Panc1 (cell line): ENCODE data around the gene PIN1. TPM values are rescaled to one million over a fixed set of nuclear protein-coding genes. Genes with fewer than 3 reads are reported as not detected.

Source experiments
- ATAC-seq: fragments of 200-7000 bp; cut with Tn5 transposase; 2 replicates; pipeline ENCODE4 v1.9.1; 2020; ENCODE audit warnings: mild to moderate bottlenecking, moderate library complexity
- BruUV-seq: library from RNA; stranded (reverse); fragments of 400-500 nt; replicated peaks from 2 replicates; lab custom pipeline; 2021; lab: Mats Ljungman, UMichigan
- CTCF ChIA-PET: fragments of 300-600 bp; sonication (Branson Sonifier 250); formaldehyde crosslinking; loops from one replicate; lab custom pipeline; 2022; ENCODE audit warnings: antibody characterized with exemption; lab: Charles Lee
- POLR2A ChIA-PET: fragments of 300-600 bp; sonication (Branson Sonifier 250); formaldehyde crosslinking; loops from one replicate; lab custom pipeline; 2022; ENCODE audit warnings: antibody characterized with exemption; lab: Charles Lee
- DNase-seq: peaks from one replicate; pipeline ENCODE4 v3.0.0-alpha.2; 2010; ENCODE audit warnings: low read depth, low spot score
- H3K27ac ChIP-seq: 2 replicates; pipeline ENCODE4 v1.5.1; 2011; ENCODE audit warnings: mild to moderate bottlenecking, low read length, inconsistent platforms
- H3K27me3 ChIP-seq: fragments of 200-500 bp; sonication (Bioruptor generic); 2 replicates; pipeline ENCODE4 v1.6.0; 2014; ENCODE audit warnings: low read length, inconsistent platforms; ENCODE audit not compliant: control insufficient read depth, insufficient read depth
- H3K36me3 ChIP-seq: fragments of 200-500 bp; sonication (Bioruptor generic); 2 replicates; pipeline ENCODE4 v1.5.1; 2014; ENCODE audit warnings: inconsistent platforms, mild to moderate bottlenecking, low read length, moderate library complexity; ENCODE audit not compliant: control insufficient read depth, insufficient read depth
- H3K4me1 ChIP-seq: 2 replicates; pipeline ENCODE4 v1.5.1; 2011; ENCODE audit warnings: inconsistent platforms, mild to moderate bottlenecking, low read length, moderate library complexity; ENCODE audit not compliant: control insufficient read depth, insufficient read depth
- H3K4me3 ChIP-seq, 2 experiments: 2 replicates each; pipeline ENCODE4 v1.5.1; 2011 to 2012; ENCODE audit warnings: low read depth in 2 of 2, low read length in 2 of 2, mild to moderate bottlenecking in 2 of 2, inconsistent platforms in 1 of 2, moderate library complexity in 1 of 2
- H3K9me3 ChIP-seq: fragments of 200-500 bp; sonication (Bioruptor generic); 2 replicates; pipeline ENCODE4 v1.5.1; 2014; ENCODE audit warnings: low read depth, mild to moderate bottlenecking, inconsistent platforms, low read length, moderate library complexity; ENCODE audit not compliant: control insufficient read depth, insufficient read depth
- CTCF ChIP-seq: fragments of 450-650 bp; IDR thresholded peaks from 2 replicates; pipeline ENCODE4 v1.5.1; 2017; ENCODE audit warnings: mild to moderate bottlenecking
- POLR2AphosphoS5 ChIP-seq: IDR thresholded peaks from 2 replicates; pipeline ENCODE4 v1.6.1; 2012; ENCODE audit warnings: mild to moderate bottlenecking, low read depth, low read length, moderate library complexity
- REST ChIP-seq, 2 experiments: IDR thresholded peaks; 2 replicates each; pipeline ENCODE4 v1.6.1; 2011 to 2012; ENCODE audit warnings: low read depth in 2 of 2, control low read depth in 1 of 2, low read length in 1 of 2, mild to moderate bottlenecking in 1 of 2, moderate library complexity in 1 of 2; ENCODE audit not compliant: insufficient read depth in 1 of 2
- SIN3A ChIP-seq: IDR thresholded peaks from 2 replicates; pipeline ENCODE4 v1.6.1; 2012; ENCODE audit warnings: low read depth, mild to moderate bottlenecking, low read length, moderate library complexity, borderline replicate concordance; ENCODE audit not compliant: insufficient read depth
- TCF7L2 ChIP-seq: IDR thresholded peaks from 2 replicates; pipeline ENCODE4 v1.6.1; 2011; ENCODE audit warnings: mild to moderate bottlenecking, low read depth, low read length, inconsistent platforms
- in situ Hi-C: cut with HindIII; loops from 2 replicates; pipeline ENCODE4 v1.10.0; 2016; ENCODE audit warnings: low sequenced_read_pairs, low pct_unique_long_range_greater_than_20kb
- intact Hi-C: fragments of 100-400 bp; cut with micrococcal nuclease; formaldehyde crosslinking; loops from one replicate; pipeline ENCODE4 v1.10.0; 2022; ENCODE audit not compliant: unreplicated experiment
- total RNA-seq: library from RNA; stranded (reverse); gene quantifications from one replicate; pipeline ENCODE4 v1.2.1, GENCODE V29; 2021; ENCODE audit not compliant: unreplicated experiment

PIN1 gene
- total RNA-seq, 1 experiment from 2014 or later = 102 TPM

- ATAC-seq (peak; percentile 83), DNase-seq (peak; percentile 36)
- ChIA-PET POLR2A (no interaction called here), CTCF (no interaction called here)
- H3K27ac ChIP-seq = no peak overlapping the region
- in situ Hi-C loops (no loop called here), intact Hi-C loops (loop anchor here (10.0 kb wide), 1 partner anchor 207 kb away; the partner anchor contains the start of gene ZNF121)
- no peaks in the 10 kb centered on the region; the same call in 1 of the 2 replicates for H3K4me1 ChIP-seq
- no peaks in the 10 kb centered on the region for H3K36me3 ChIP-seq
- no TSS peak for BruUV-seq
- TF ChIP-seq POLR2AphosphoS5 (no peak), CTCF (no peak), REST (IDR thresholded peaks at IDR 0.05; ENCODE audit: insufficient read depth in 1 of 2, low read depth in 2 of 2, low read length in 1 of 2) (no peak), TCF7L2 (no peak)
- no peaks in the 10 kb centered on the region for H3K9me3 ChIP-seq
- H3K27me3 ChIP-seq = no peaks in the 10 kb centered on the region
- H3K4me3 ChIP-seq = peak overlapping the region; percentile 47 to 56
Measured at GRCh38 chr19:9791552-9792205, 43.4 kb upstream of the PIN1 start.

GRCh38 chr19:9792206-9793070 lies 42.7 kb upstream of the PIN1 start:
- CTCF ChIA-PET = no interaction called here
- ATAC-seq = peak; percentile 72

More at GRCh38 chr19:9792206-9793070, 42.7 kb upstream of the PIN1 start:
- DNase-seq = peak; percentile 61
- no TSS peak for BruUV-seq
- Histone ChIP-seq H3K27ac (peak overlapping the region; percentile 81), H3K36me3 (no peaks in the 10 kb centered on the region), H3K4me3 (peak overlapping the region; percentile 68 to 72), H3K4me1 (no peaks in the 10 kb centered on the region; the same call in 1 of the 2 replicates), H3K27me3 (no peaks in the 10 kb centered on the region), H3K9me3 (no peaks in the 10 kb centered on the region)
- intact Hi-C loops = loop anchor here (10.0 kb wide), 1 partner anchor 208 kb away; the partner anchor contains the start of gene ZNF121
- POLR2A ChIA-PET = no interaction called here
- in situ Hi-C loops = no loop called here
- TF ChIP-seq SIN3A (no peak), POLR2AphosphoS5 (no peak), CTCF (no peak), TCF7L2 (no peak), REST (IDR thresholded peaks at IDR 0.05; ENCODE audit: insufficient read depth in 1 of 2, low read depth in 2 of 2, low read length in 1 of 2) (no peak)
